Measurements from ENCODE around the gene RASGEF1B. TPM values are rescaled to one million over a fixed set of nuclear protein-coding genes. Genes with fewer than 3 reads are reported as not detected.

RASGEF1B gene
- total and polyA plus RNA-seq, 2 donors (not counting 3 experiments of a cell fraction or from before 2014, with no cell fraction given), result not detected

GRCh38 chr4:81486502-81486901, 14.8 kb upstream of the RASGEF1B start:
- no peak for TF ChIP-seq POLR2AphosphoS5 (IDR thresholded peaks at IDR 0.05; ENCODE audit: insufficient read depth, low read depth, low read length)
- no peak for TF ChIP-seq FOS (IDR thresholded peaks at IDR 0.05; ENCODE audit: borderline replicate concordance, insufficient read depth, low read length)
- no peak for TF ChIP-seq EZH2 (IDR thresholded peaks at IDR 0.05; ENCODE audit: borderline replicate concordance, low read depth, low read length, severe bottlenecking)
- no peak for TF ChIP-seq CTCF (IDR thresholded peaks at IDR 0.05; ENCODE audit: extremely low read depth in 1 of 2, insufficient read depth in 1 of 2, low read depth in 1 of 2, low read length in 2 of 2)
- TF ChIP-seq MAX (IDR thresholded peaks at IDR 0.05; ENCODE audit: insufficient read depth, insufficient read length), result no peak
- no peak for TF ChIP-seq GATA2 (IDR thresholded peaks at IDR 0.05; ENCODE audit: insufficient read depth, insufficient read length, low read depth, low read length)
- TF ChIP-seq MYC (IDR thresholded peaks at IDR 0.05; ENCODE audit: low read depth, low read length), result no peak
- TF ChIP-seq POLR2A (IDR thresholded peaks at IDR 0.05; ENCODE audit: low read depth, low read length), result no peak
- no peak for TF ChIP-seq JUN (IDR thresholded peaks at IDR 0.05; ENCODE audit: borderline replicate concordance, insufficient read depth, insufficient read length, low read depth)
- POLR2A ChIA-PET, result no interaction called here

More at GRCh38 chr4:81486502-81486901, 14.8 kb upstream of the RASGEF1B start:
- Histone ChIP-seq H3K27ac (ENCODE audit: insufficient read depth, low read depth, low read length) (no peak overlapping the region), H3K36me3 (ENCODE audit: control insufficient read depth in 2 of 2, extremely low read depth in 1 of 2, insufficient read depth in 2 of 2, low read length in 2 of 2) (no peaks in the 10 kb centered on the region), H2AFZ (ENCODE audit: low read depth, low read length) (no peak overlapping the region), H3K27me3 (ENCODE audit: control insufficient read depth in 2 of 2, insufficient read depth in 2 of 2, low read length in 2 of 2) (no peaks in the 10 kb centered on the region), H4K20me1 (replicated peaks; ENCODE audit: control insufficient read depth, extremely low read depth, insufficient read depth, low read length) (no peaks in the 10 kb centered on the region), H3K4me1 (ENCODE audit: control insufficient read depth, extremely low read depth, insufficient read depth, low read length) (no peaks in the 10 kb centered on the region), H3K4me2 (ENCODE audit: insufficient read depth, low read length) (no peak overlapping the region), H3K9me3 (replicated peaks; ENCODE audit: control insufficient read depth, insufficient read depth, low read length) (no peaks in the 10 kb centered on the region), H3K9ac (replicated peaks; ENCODE audit: extremely low read depth, insufficient read depth, low read length) (no peak overlapping the region), H3K9me1 (replicated peaks; ENCODE audit: control insufficient read depth, extremely low read depth, insufficient read depth, low read length) (no peaks in the 10 kb centered on the region), H3K4me3 (replicated peaks in 1 of 3; ENCODE audit: insufficient read depth in 1 of 3, low read depth in 1 of 3, low read length in 3 of 3) (no peak overlapping the region), H3K79me2 (ENCODE audit: control insufficient read depth, insufficient read depth, low read length) (no peaks in the 10 kb centered on the region)
- intact Hi-C loops (cut with micrococcal nuclease) (no loop called here), dilution Hi-C loops (cut with MboI; ENCODE audit: extremely low pct_ligation_motif_present, low sequenced_read_pairs) (no loop called here)
- CTCF ChIA-PET, result no interaction called here
- DNase-seq (ENCODE audit: low read depth, low spot score), result no peak
- FAIRE-seq, result no peak
- no TSS peak for BruUV-seq (replicated peaks)

All from endothelial cell of umbilical vein (primary cell).